Stimulated activated CD8-positive, alpha-beta memory T cell treated with anti-CD3 and anti-CD28 coated beads, Interleukin-7, amount 100 ng/mL, for 48 hours (primary cell): ENCODE results near the gene SERPINB1.
"Not testable (repeated sequence)": the region's sequence is repeated elsewhere in the genome, so short reads cannot be mapped to it uniquely, and the experiment has no call there.

ENCODE experiments used
- DNase-seq, 2 donors: peaks; one replicate each; pipeline ENCODE4 v3.0.0-alpha.2; 2020; ENCODE audit warnings: low read depth in 1 of 2; ENCODE audit errors: extremely low read depth in 1 of 2

The SERPINB1 gene

GRCh38 chr6:2866171-2866846, 24.6 kb upstream of the SERPINB1 start:
- no peak for DNase-seq

- DNase-seq = no peak
Measured at GRCh38 chr6:2865694-2866151, 24.1 kb upstream of the SERPINB1 start.

GRCh38 chr6:2865270-2865669, 23.6 kb upstream of the SERPINB1 start:
- DNase-seq = no peak

GRCh38 chr6:2863901-2864300, 22.2 kb upstream of the SERPINB1 start:
- DNase-seq = no peak

- DNase-seq = peak in 1 of 2 donors; percentile 57
Measured at GRCh38 chr6:2862712-2863181, 21.1 kb upstream of the SERPINB1 start.

- no peak for DNase-seq
Measured at GRCh38 chr6:2861822-2862164, 20.1 kb upstream of the SERPINB1 start.

GRCh38 chr6:2861060-2861821, 19.6 kb upstream of the SERPINB1 start:
- no peak for DNase-seq

GRCh38 chr6:2860706-2861059, 19.0 kb upstream of the SERPINB1 start:
- DNase-seq = not testable (repeated sequence)

GRCh38 chr6:2859798-2860705, 18.4 kb upstream of the SERPINB1 start:
- not testable (repeated sequence) for DNase-seq

- no peak for DNase-seq
Measured at GRCh38 chr6:2859185-2859700, 17.6 kb upstream of the SERPINB1 start.

GRCh38 chr6:2857580-2858337, 16.1 kb upstream of the SERPINB1 start:
- peak; percentile 82 to 92 for DNase-seq

GRCh38 chr6:2857185-2857579, 15.5 kb upstream of the SERPINB1 start:
- no peak for DNase-seq

GRCh38 chr6:2855061-2855519, 13.4 kb upstream of the SERPINB1 start:
- DNase-seq = no peak

GRCh38 chr6:2854396-2854982, 12.8 kb upstream of the SERPINB1 start:
- DNase-seq = no peak

- peak; percentile 75 to 92 for DNase-seq
Measured at GRCh38 chr6:2853769-2854395, 12.2 kb upstream of the SERPINB1 start.

- not testable (repeated sequence) for DNase-seq
Measured at GRCh38 chr6:2853378-2853768, 11.7 kb upstream of the SERPINB1 start.

- no peak for DNase-seq
Measured at GRCh38 chr6:2852921-2853322, 11.3 kb upstream of the SERPINB1 start.

GRCh38 chr6:2852514-2852855, 10.8 kb upstream of the SERPINB1 start:
- no peak for DNase-seq

- DNase-seq = no peak
Measured at GRCh38 chr6:2851727-2852513, 10.3 kb upstream of the SERPINB1 start.
